GM12864 (cell line): ENCODE data around the gene GLYR1.

Experiments used
- DNase-seq: peaks from one replicate; pipeline ENCODE4 v3.0.0-alpha.2; 2011; ENCODE audit warnings: low read depth
- H3K4me3 ChIP-seq: 2 replicates; pipeline ENCODE4 v1.5.1; 2011; ENCODE audit warnings: mild to moderate bottlenecking, low read depth, low read length, control low read depth
- TF ChIP-seq, protein P1 (sequence below): IDR thresholded peaks from 2 replicates; pipeline ENCODE4 v1.5.1; 2011; ENCODE audit warnings: low read depth, mild to moderate bottlenecking, moderate library complexity, low read length, control low read depth, inconsistent platforms; ENCODE audit errors: missing control alignments

GLYR1 gene

DNA sequence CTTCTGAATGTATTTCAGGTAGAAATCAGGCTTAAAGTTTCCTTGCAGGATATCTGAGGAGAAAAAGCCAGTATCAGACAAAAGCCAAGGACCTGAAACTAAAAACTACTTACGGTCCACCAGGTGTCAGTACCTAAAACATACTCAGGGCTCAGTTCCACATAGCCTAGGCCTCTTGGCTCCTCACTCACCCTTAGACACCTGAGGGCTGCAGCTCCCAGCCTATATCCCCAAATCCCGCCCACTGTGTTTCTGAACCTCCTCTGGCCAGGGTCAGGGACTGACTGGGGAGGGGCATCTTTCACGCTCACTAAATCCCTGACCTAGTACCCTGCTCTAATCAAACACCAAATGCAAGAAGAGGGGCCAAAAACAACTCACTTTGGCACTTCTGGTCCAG lies 35.8 kb downstream of the GLYR1 start:
- H3K4me3 ChIP-seq: no peak overlapping the region
- no peak for DNase-seq
- TF ChIP-seq, protein P1, sequence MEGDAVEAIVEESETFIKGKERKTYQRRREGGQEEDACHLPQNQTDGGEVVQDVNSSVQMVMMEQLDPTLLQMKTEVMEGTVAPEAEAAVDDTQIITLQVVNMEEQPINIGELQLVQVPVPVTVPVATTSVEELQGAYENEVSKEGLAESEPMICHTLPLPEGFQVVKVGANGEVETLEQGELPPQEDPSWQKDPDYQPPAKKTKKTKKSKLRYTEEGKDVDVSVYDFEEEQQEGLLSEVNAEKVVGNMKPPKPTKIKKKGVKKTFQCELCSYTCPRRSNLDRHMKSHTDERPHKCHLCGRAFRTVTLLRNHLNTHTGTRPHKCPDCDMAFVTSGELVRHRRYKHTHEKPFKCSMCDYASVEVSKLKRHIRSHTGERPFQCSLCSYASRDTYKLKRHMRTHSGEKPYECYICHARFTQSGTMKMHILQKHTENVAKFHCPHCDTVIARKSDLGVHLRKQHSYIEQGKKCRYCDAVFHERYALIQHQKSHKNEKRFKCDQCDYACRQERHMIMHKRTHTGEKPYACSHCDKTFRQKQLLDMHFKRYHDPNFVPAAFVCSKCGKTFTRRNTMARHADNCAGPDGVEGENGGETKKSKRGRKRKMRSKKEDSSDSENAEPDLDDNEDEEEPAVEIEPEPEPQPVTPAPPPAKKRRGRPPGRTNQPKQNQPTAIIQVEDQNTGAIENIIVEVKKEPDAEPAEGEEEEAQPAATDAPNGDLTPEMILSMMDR: no peak

DNA sequence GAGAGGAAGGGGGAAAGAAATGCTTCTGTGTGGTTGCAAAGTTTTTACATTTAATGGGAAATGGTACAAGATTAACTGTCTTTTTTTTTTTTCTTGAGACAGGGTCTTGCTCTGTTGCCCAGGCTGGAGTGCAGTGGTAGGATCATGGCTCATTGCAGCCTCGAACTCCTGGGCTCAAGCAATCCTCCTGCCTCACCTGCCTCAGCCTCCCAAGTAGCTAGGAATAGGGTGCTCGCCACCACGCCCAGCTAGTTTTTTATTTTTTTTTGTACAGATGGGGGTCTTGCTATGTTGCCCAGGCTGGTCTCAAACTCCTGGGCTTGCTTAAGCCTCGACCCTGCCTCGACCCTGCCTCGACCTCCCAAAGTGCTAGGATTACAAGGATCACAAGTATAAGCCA lies 40.8 kb downstream of the GLYR1 start:
- DNase-seq: no peak
- H3K4me3 ChIP-seq: no peak overlapping the region

DNA sequence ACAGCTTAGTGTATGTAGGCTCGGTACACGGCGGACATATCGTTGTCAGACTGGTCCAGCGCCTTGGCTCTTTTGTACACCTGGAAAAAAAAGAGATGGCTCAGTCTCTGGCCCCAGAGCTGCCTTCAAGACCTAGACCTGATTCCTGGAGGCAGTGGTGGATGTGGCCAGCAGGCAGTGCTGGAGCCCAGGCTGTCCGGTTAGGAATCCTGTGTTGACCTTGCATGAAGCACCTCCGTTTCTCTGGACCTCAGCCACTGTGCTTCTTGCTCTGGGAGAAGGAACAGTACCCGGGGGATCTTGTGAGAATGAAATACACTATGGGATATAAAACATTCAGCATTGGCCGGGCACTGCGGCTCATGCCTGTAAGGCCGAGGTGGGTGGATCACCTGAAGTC lies 41.9 kb downstream of the GLYR1 start:
- TF ChIP-seq, protein P1: no peak
- H3K4me3 ChIP-seq: no peak overlapping the region
- DNase-seq: no peak

More for the DNA sequence above, 40.8 kb downstream of the GLYR1 start:
- TF ChIP-seq, protein P1: no peak

DNA sequence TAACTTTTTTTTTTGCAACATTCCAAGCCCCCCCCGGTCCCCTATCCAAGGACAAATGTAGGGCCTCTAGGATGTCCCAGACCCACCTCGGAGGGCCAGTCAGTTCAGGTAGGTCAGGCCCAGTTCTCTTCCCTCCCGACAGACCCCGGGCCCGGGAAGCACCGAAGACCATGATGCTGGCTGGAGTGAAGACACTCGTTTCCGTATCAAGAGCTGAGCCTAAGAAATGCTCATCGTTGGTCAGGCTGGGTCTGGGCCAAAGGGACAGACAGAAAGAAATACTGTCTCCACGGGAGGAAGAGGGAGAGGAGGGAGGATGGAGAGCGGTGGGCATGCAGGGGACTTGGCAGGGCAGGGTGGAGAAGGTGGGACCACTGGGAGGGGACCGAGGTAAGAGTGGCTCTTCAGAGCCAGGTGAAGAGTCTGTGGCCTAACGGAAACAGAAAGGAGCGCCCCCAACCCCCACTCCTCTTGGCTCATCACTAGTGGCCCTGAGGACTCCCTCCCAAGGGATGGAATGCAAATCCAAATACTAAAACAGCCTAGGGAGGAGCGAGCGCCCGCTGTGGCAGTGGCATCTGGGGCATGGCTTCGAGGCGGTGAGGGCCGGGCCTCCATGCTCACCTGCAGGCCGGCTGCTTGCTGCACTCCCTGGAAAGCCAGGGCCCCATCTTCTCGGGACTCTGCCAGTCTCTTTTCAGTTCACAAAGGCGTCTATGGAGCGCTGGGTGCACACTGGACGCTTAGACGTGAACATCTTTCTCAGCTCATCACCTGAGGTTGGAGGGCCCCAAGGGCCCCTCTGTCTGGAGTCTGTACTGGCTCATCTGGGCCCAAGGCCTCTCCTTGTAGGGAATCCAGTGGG lies 43.0 kb downstream of the GLYR1 start:
- H3K4me3 ChIP-seq: no peak overlapping the region
- DNase-seq: no peak
- TF ChIP-seq, protein P1: no peak

DNA sequence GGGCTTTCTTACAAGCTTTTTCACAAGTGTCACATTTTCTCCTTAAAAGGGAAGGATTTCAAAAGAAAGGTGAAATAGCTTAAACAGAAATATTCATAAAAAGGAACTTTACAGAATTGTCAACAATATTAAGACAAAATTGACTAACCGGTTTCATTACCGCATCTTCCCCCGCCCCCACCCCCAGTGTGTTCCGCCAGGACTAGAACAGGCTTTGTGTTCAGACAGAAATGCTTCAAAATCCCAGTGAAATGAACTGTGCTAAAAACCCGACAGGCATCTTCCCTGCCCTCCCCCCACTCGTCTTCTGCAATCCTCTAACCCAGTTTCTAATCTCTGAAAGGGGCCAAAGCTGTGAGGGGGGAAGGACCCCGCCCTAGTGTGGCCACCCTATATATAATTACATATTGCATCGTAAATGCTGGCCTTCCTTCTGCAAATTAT lies 43.7 kb downstream of the GLYR1 start:
- no peak overlapping the region; the same call in 1 of the 2 replicates for H3K4me3 ChIP-seq
- TF ChIP-seq, protein P1: no peak

DNA sequence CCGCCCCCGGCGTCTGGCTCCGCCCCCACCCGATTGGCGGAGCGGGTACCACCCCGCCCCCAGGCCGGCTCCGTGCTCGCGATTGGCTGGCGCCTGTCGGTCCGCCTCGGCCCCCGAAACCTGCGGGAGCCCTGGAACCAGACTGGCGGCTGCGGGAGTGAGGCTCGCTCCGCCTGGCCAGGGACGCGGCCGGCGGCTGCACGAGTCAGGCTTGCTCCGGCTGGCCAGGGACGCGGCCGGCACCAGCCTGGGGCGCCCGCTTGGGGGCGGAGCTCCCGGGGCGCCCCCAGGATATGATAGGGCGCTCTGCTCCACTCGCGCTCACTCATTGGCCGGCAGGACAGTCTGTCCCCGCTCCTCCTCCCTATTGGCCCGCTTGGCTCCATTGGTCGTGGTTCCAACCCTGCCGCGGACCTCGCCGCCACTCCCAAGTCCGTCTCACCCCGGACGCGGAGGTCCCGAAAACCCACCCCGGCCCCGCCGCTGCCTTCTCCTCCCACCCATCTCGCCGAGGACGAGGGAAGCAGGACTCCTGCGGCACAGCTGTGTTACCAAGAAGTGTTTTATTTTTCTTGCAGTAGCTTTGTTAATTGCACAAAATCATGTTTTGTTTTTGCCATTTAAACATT lies 44.3 kb downstream of the GLYR1 start:
- TF ChIP-seq, protein P1: no peak
- DNase-seq: peak; percentile 67
- H3K4me3 ChIP-seq: peak overlapping the region; percentile 77

More for the DNA sequence above, 43.7 kb downstream of the GLYR1 start:
- DNase-seq: no peak
